Stimulated activated CD4-positive, alpha-beta T cell treated with anti-CD3 and anti-CD28 coated beads, TNF-alpha, amount 100 ng/mL, for 24 hours (primary cell): ENCODE results near the gene TTC23.
A peak's percentile ranks its signal among the peaks of the same experiment; 100 is the strongest.
"Not testable (repeated sequence)": the region's sequence is repeated elsewhere in the genome, so short reads cannot be mapped to it uniquely, and the experiment has no call there.

Source experiments
- DNase-seq, 3 experiments: peaks; one replicate each; pipeline ENCODE4 v3.0.0-alpha.2; 2020; ENCODE audit warnings: low read depth in 3 of 3

TTC23 gene

DNA sequence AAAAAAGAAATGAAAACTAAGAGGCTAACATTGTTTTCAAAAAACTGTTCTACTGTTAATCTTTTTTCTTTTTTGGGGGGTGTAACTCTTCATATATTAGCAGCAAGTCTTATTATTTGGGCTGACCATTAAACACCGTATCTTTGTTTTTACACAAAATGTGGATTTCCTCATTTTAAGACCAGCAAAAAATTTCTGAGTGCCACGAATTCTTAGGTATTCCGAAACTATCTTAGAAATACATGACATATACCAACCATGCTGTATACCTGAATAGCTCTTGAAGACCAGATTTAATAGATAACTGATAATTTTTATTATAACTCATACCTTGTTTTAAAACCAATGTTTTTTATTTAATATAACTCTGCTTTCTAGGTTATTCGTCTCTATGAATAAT lies 620 bp upstream of the TTC23 start:
- DNase-seq: no peak

- DNase-seq: no peak
Measured at GRCh38 chr15:99248000-99248715, 1.2 kb downstream of the TTC23 start.

DNA sequence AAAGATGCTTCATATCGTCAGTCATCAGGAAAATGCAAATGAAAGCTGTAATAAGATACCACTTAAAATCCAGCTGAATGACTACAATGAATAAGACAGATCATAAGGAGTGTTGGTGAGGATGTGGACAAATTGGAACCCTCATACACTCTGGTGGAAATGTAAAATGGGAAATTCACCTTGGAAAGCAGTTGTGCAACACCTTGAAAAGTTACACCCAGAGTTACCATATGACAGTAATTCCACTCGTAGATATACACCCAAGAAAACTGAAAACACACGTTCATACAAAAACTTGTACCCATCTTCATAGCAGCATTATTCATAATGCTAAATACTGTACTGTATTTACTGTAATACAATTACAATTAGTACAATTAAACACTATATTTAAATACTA lies 2.3 kb downstream of the TTC23 start:
- no peak for DNase-seq

DNA sequence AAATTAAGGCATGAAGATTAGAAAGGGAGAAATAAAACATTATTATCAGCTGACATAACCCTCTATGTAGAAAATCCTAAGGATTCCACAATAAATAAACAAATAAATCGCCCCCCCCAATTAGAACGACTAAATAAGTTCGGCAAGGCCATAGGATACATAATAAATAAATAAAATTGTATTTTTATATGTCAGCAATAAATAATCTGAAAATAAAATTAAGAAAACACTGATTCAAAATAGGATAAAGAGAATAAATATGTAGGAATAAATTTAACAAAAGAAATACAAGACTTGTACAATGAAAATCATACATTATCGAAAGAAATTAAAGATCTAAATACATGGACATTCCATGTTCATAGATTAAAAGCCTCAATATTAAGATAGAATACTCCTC lies 5.1 kb downstream of the TTC23 start:
- no peak for DNase-seq

- no peak for DNase-seq
Measured at GRCh38 chr15:99241752-99242151, 7.6 kb downstream of the TTC23 start.

DNA sequence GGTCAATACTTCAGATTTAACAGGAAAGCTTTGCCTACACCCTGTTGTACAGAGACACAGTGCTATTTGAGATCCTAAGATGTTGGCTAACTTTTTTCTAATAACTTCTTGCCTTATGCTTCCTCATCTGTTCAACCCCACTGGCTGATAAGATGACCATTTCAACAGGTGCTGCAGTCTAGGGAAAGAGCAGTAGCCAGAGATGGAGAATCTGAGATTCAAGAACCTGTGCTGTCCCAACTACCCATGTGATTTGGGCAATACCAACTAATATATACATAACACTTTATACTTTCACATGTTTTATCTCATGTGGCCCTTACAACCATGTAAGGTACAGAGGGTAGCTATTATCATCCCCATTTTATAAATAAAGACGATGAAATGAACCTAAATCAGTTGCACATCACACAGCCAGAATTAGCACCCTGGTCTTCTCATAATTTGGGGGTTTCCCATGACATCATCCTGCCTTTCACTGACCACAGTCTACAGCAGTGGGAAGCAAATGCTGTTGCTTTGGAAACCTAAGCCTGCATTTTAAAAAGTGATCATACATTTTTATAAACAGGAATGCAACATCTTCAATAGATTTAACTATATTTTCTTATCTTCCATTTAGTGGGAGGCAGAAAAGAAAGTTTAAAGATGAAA lies 9.7 kb downstream of the TTC23 start:
- DNase-seq: no peak

- DNase-seq: no peak
Measured at GRCh38 chr15:99238849-99239248, 10.5 kb downstream of the TTC23 start.

GRCh38 chr15:99234160-99234559 lies 15.2 kb downstream of the TTC23 start:
- DNase-seq: not testable (repeated sequence)

GRCh38 chr15:99232740-99233139 lies 16.6 kb downstream of the TTC23 start:
- DNase-seq: no peak

- DNase-seq: no peak
Measured at GRCh38 chr15:99230867-99231266, 18.5 kb downstream of the TTC23 start.

DNA sequence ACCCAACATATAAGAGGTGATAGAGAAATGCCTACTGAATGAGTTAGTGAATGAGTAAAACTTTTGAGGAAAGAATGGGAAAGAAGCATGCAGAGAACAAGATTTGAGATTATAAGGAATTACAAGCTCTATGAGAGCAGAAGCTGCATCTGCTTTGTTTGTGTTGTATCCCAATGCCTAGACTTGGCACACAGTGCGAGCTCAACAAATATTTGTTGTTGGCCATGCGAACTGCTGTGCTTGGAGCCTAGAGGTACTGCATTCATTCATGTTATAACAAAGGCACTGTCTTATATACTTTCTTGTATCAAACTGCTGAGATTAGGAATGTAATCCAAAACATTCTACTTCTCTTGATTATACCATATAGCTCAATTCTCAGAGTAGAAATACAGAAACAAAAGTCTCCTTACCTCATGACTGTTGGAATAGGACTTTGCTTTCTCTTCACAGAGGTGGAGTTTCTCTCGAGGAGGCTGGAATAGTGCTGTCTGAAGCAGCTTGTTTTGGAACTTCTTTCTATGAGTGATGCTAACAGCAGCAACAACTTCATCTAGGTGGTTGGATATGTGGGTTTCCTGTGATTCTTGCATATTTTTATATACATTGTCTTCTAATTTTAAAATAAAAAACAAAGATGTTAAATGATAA lies 21.1 kb downstream of the TTC23 start:
- no peak for DNase-seq

DNA sequence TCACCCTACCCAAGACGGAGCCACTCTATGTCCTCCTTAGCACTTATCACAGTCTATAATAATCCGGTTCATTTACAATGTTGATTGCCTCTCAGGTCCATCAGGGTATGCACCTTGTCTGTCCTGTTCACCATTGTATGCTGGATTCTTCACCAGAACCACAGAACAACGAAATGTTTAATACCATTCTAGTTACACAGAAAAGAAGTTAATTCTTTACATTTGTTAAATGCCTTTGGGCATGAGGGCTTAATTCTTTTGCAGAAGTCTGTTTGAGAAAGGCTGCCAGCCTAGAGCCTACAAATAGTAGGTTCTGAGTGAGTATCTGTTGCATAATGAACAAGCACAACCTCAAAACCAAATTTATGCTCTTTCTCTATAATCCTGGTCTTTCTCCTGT lies 22.6 kb downstream of the TTC23 start:
- DNase-seq: no peak

- no peak for DNase-seq
Measured at GRCh38 chr15:99224372-99225214, 24.8 kb downstream of the TTC23 start.

DNA sequence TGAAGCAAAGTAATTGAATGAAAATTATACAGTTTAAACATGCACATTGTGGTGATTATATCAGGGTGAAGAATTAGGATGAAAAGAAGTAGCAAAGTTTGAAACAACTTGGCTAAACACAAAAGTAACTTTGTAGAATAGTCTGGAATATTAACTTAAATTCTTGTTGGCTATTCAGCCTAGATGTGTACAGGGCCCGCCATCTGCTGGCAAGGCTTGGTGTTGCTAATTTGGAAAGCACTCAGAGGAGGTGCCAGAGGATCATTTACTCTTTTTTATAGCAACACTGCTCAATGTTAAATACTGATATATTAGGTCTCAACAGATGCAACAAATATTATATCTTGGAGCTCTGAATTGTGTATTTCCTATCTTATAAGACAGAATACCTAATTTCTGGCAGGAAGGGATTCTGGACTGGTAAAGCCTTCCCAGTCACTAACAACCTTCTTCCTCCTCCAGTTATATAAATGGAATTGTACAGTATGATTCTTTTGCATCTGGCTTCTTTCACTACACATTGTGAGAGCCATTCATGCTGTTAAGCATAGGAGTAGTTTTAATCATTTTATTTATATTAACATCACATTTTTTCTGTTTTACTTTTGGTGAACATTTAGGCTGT lies 36.1 kb downstream of the TTC23 start:
- peak; percentile 30 to 57 (median 39) for DNase-seq

DNA sequence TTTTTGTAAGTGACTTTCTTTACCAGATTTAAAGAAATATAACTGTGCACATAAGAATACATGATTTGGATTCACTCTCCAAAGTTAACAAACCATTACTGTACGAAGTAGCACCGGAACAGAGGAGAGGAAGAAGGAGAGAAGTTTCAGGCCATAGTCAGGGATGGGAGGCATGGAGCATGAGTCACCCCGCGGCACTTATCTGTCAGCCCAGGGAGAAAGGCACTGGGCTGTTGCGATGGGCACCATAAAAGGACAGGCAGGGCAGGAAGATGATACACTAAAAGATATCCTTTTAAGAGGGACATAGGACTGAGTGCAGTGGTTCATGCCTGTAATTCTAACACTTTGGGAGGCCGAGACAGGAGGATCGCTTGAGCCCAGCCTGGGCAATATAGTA lies 37.0 kb downstream of the TTC23 start:
- DNase-seq: no peak

DNA sequence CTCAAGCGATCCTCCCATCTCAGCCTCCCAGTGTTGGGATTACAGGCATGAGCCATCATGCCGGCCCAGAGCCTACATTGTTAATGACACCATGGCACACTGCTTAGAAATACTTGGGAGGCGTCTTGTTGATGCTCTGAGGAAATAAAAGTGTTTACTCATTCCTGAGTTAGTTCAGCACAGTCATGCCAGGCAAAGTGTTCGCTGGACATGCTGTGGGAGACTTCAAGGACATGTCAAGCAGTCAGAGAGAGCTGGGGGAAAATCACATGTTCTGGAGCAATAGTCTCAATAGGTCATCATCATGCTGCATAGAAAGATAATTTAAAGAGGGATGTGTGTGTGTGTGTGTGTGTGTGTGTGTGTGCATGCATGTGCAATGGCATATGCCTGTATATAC lies 37.5 kb downstream of the TTC23 start:
- no peak for DNase-seq

DNA sequence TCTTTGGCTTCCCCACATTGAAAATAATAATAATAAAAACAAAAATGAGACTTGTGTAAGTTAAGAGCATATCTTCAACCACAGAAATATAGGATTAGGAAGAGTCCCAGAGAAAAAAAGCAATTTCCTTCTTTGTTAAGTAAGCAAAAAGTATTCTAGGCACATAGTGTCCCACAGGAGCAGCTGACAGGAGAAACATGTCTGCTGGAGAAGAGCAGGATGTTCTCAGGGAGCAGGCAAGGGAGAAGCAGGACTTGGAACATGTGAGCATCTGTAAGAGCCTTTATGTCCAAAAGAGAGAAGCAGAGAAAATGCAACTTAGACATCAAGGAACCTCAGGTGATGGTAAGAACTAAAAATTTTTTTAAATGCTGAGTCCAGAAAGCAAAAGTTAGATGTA lies 39.0 kb downstream of the TTC23 start:
- DNase-seq: no peak

DNA sequence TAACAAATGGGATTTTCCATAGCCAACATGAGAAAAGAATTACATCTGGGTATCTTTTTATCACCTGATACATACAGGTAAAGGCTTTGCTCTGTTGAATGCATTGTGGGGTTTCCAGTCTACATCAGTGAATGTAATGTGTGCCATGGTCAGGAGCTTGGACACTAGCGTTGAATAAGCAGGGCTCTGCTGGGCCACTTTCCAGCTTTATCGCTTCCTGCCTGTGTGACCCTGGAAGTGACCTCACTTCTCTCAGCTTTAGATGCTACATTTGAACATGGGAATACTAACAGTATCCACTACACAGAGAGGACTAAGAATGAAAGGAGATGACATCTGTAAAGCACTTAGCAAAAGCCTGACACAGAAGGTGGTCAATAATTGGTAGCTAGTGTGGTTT lies 40.1 kb downstream of the TTC23 start:
- no peak for DNase-seq

DNA sequence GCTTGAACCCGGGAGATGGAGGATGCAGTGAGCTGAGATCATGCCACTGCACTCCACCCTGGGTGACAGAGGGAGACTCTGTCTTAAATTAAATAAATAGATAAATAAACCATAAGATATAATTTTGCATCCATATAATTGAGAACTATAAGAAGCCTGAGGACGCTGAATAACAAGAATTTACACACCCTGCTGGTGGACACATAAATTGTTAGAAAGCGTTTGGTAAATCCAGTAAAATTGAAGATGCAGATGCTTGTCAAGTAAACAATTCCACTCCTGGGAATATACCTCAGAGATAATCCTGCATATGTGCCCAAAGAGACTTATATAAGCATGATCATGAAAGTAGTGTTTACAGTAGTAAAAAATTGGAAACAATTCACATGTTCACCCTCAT lies 41.7 kb downstream of the TTC23 start:
- DNase-seq: no peak

GRCh38 chr15:99202176-99202552 lies 47.2 kb downstream of the TTC23 start:
- DNase-seq: no peak

DNA sequence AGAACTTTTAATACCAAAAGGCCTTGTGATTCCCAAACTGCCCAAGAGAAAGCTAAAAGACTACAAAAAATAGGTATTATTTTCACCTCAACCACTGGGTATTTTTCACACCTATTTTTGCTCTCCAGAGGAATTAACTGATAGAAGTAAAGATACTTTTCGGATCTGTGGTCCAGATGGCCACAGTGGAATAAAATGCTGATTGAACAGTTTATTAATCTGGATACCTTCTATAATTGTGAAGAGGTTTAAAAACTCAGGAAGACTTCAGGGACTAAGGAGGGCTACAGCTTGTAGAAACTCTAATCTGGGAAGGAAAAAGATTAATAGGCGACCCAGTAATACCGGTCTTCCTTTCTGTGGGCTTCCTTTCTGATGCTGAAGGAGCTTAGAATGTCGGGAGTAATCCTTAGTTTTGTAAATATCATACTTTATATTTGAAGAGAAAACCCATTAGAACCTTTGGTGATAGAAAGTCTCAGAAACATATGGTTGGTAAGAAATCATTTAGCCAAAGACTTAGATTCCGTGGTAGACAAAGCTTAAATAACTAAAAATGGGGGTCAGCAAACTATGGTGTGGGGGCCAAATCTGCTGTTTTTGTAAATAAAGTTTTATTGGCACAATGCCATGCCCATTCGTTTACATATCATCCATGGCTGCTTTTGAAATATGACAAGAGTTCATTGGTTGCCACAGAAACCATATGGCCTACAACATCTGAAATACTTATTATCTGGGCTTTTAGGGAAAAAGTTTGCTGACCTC lies 47.8 kb downstream of the TTC23 start:
- DNase-seq: no peak
